Mesenteric fat pad (tissue), 1 donor: ENCODE data around the gene IL18BP. TPM values are rescaled to one million over a fixed set of nuclear protein-coding genes. Genes with fewer than 3 reads are reported as not detected.

Source experiments
- DNase-seq: peaks from one replicate; pipeline ENCODE4 v3.0.0-alpha.2; 2020; ENCODE audit warnings: low spot score
- long read RNA-seq: library from polyadenylated mRNA; unstranded; transcript quantifications from one replicate; pipeline ENCODE4 v2.0.0, GENCODE V29; 2020
- total RNA-seq: library from RNA; stranded (reverse); fragmentation: NEBNext Ultra II Directional; extraction: Animal tissue kit (Norgen Biotek cat#: 25700); gene quantifications from one replicate; pipeline ENCODE4 v1.2.1, GENCODE V29; 2021
- donor health status: DM: yes; HTN: yes; CAD: no.

Gene IL18BP
- 13.1 TPM for total RNA-seq
- long read RNA-seq, partial matches to known transcripts = 0 of 4 reads
- long read RNA-seq, other reads (novel, unspliced or antisense) = 4 of 4 reads

- no peak for DNase-seq
These were observed at the start of gene IL18BP for GRCh38 chr11:71998649-71999310. IL18BP (plus strand) TSS chr11:71998909; CDS start chr11:71999985, 1,076 bp downstream.

GRCh38 chr11:71949034-71949433 lies 49.7 kb upstream of the IL18BP start:
- DNase-seq = no peak

- DNase-seq = no peak
These were observed 46.9 kb upstream of the IL18BP start for GRCh38 chr11:71951741-71952310.

- DNase-seq = no peak
These were observed 42.7 kb upstream of the IL18BP start for GRCh38 chr11:71955898-71956456.

- DNase-seq = no peak
These were observed 36.2 kb upstream of the IL18BP start for GRCh38 chr11:71962428-71963038.

GRCh38 chr11:71963468-71963867 lies 35.2 kb upstream of the IL18BP start:
- DNase-seq = no peak

- no peak for DNase-seq
These were observed 34.1 kb upstream of the IL18BP start for GRCh38 chr11:71964641-71965040.

GRCh38 chr11:71971680-71972079 lies 27.0 kb upstream of the IL18BP start:
- DNase-seq = no peak

- DNase-seq = no peak
These were observed 22.2 kb upstream of the IL18BP start for GRCh38 chr11:71976551-71976950.

GRCh38 chr11:71977090-71977489 lies 21.6 kb upstream of the IL18BP start:
- DNase-seq = no peak

- no peak for DNase-seq
These were observed 20.8 kb upstream of the IL18BP start for GRCh38 chr11:71977743-71978418.

GRCh38 chr11:71979094-71979493 lies 19.6 kb upstream of the IL18BP start:
- DNase-seq = no peak

GRCh38 chr11:71979602-71980001 lies 19.1 kb upstream of the IL18BP start:
- no peak for DNase-seq

GRCh38 chr11:71986131-71986530 lies 12.6 kb upstream of the IL18BP start:
- DNase-seq = no peak

GRCh38 chr11:71987521-71987920 lies 11.2 kb upstream of the IL18BP start:
- no peak for DNase-seq

GRCh38 chr11:71988050-71988449 lies 10.7 kb upstream of the IL18BP start:
- DNase-seq = no peak

GRCh38 chr11:71990701-71991100 lies 8.0 kb upstream of the IL18BP start:
- DNase-seq = no peak

GRCh38 chr11:71991494-71991893 lies 7.2 kb upstream of the IL18BP start:
- no peak for DNase-seq

GRCh38 chr11:71992136-71992730 lies 6.5 kb upstream of the IL18BP start:
- DNase-seq = no peak

- DNase-seq = no peak
These were observed 3.9 kb upstream of the IL18BP start for GRCh38 chr11:71994786-71995185.

GRCh38 chr11:71995726-71996291 lies 2.9 kb upstream of the IL18BP start:
- DNase-seq = no peak
